HG03571 (cell line): ENCODE results near the gene ZNF366.
"Not testable (repeated sequence)": the region's sequence is repeated elsewhere in the genome, so short reads cannot be mapped to it uniquely, and the experiment has no call there.

ENCODE experiments used
- ATAC-seq: cut with Tn5 transposase; IDR thresholded peaks from one replicate; pipeline ENCODE4 v1.9.1; 2021; ENCODE audit not compliant: unreplicated experiment

ZNF366 gene

GRCh38 chr5:72408603-72409002 is 98.6 kb downstream of the ZNF366 start:
- no peak for ATAC-seq

DNA sequence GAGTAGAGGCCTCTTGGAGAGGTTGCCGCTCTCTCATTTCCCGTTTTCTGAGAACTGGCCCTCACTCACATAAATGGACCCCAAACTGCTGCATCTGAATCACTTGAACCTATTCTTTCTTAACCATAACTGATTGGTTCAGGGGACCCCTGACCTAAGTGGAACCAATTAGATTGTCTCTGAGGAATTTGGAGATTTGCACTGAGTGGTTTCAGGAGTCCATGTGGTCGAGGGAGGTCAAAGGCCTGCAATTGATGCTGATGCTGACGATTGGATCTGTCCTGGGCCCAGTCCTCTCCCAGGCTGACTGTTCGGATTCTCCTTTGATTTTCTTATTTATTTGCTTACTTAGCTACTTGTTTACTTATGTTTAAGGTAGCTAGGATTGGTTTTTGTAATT is 99.1 kb downstream of the ZNF366 start:
- ATAC-seq, result no peak

DNA sequence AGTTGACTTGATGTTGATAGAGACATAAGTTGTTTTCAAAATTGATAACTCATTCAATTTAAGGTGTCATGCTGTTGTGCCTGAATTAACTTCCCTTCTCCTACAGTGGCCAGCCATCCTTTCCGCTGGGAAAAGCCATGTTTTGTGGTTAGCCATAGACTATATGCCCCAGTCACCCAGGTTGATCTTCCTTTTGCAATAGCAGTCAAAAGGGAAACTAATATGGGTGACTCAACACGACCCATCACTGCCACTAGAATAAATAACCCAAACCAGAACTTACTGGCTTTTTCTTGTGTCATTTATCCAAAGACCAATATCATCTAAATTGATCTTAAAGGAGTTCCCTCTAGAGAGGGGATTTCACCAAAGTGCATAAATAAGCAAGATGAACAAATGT is 99.7 kb downstream of the ZNF366 start:
- ATAC-seq, result no peak

DNA sequence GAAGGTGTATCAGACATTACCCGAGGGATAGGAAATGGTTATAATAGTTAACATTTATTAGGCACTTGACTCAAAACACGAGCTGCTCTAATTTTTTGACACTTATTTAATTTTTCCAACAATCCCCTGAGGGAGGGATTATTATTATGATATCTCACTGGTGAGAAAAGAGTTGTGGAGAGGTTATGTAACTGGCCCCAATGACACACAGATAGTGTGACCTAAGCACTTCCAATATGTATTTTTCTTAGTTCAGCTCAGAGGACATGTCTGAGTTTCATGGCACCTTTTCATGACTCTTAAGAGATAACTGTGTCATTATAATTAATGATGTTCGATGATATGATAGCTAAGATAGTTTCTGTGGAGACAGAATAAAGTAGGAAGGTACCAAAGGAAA is 100.1 kb downstream of the ZNF366 start:
- no peak for ATAC-seq

GRCh38 chr5:72404771-72405170 is 102.4 kb downstream of the ZNF366 start:
- ATAC-seq, result not testable (repeated sequence)

- ATAC-seq, result no peak
Observed at GRCh38 chr5:72402959-72403628, 104.1 kb downstream of the ZNF366 start.

DNA sequence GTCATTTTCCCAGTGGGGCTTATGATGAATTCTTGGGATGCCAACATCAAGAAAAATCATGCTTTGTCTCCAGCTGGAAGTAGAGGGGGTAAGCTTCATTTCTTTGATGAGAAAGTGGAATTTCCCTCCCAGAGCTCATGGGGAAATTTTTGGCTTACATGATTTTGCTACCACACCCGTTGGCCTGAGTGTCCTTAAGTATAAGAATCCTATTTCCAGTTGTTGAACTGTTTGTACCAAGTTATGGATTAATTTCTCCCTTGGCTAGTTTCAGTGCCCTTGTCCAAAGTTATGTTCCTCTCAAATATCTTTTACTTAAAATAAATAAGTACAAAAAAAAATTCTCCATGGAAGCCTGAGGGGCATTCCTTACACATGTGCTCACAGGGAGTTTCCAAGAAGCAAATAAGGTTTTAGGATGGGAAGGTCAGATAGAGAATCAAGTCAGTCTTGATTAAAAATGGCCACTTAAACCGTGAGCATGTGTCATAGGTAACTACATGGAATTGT is 104.8 kb downstream of the ZNF366 start:
- no peak for ATAC-seq

DNA sequence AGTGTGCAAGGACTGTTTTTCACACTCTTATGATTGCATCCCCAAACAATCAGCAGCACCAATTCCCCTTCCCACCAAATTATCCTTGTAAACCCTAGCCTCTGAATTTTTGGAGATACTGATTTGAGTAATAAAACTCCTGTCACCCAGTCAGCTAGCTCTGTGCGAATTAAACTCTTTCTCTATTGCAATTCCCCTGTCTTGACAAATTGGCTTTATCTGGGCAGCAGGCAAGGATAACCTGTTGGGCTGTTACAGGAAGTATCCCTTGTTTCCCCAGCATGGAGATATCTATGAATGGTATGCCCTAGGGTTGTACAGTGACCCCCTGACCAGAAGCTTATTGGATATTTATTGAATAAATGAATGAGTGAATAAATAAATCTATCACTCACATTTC is 106.3 kb downstream of the ZNF366 start:
- no peak for ATAC-seq

DNA sequence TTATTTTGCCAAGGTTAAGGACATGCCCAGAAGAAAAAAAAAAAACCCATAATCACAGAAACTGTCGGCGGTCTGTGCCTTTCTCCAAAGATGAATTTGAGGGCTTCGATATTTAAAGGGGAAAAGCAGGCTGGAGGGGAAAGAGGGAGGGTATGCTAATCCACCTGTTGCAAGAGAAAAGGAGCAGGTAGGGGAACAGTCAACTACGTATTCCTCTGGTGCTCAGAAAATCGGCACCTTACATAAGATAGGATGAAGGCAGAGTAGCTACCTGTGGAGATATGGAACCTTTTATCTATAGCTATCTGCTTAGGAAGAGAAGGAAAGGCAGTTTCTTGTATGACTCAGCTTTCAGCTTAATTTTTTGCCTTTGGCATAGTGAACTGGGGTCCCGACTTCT is 109.4 kb downstream of the ZNF366 start:
- ATAC-seq, result no peak

DNA sequence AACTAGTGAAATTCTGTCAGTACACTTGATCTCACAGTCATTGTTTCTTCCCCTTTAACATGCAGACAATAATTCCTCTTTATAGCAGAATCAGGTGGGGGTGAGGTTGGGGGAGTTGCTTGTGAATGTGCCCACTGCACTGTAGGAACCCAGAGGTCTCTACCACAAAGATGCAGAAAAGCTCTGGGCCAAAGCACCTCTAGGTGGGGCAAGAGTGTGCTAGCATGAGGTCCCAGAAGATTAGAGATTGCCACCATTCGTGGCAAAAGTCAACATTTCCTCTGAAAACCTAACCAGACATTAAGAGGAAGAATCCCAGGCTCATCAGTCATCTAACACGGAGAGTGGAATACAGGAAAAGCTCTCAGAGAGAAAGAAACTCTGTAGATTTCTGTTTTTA is 112.5 kb downstream of the ZNF366 start:
- ATAC-seq, result no peak

DNA sequence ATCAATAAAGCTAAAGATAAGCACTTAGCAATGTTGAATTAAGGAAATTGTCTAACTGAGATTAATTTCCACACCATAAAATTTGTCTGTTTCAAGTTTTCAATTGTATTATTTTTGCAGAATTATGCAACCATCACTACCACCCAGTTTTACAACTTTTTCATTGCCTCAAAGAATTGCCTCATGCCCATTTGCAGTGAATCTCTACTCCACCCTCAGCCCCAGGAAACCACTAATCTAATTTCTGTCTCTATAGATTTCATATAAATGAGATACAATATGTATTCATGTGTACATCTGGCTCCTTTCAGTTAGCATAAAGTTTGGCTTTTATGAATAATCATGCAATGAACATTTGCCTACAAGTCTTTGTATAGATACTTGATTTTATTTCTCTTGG is 114.2 kb downstream of the ZNF366 start:
- no peak for ATAC-seq
